Amniotic epithelial cell (primary cell): Measurements from ENCODE around the gene KAT5.
"Not testable (repeated sequence)": the region's sequence is repeated elsewhere in the genome, so short reads cannot be mapped to it uniquely, and the experiment has no call there.

Experiments
- DNase-seq: peaks from one replicate; pipeline ENCODE4 v3.0.0-alpha.2; 2010; ENCODE audit warnings: low read depth

The KAT5 gene

DNA sequence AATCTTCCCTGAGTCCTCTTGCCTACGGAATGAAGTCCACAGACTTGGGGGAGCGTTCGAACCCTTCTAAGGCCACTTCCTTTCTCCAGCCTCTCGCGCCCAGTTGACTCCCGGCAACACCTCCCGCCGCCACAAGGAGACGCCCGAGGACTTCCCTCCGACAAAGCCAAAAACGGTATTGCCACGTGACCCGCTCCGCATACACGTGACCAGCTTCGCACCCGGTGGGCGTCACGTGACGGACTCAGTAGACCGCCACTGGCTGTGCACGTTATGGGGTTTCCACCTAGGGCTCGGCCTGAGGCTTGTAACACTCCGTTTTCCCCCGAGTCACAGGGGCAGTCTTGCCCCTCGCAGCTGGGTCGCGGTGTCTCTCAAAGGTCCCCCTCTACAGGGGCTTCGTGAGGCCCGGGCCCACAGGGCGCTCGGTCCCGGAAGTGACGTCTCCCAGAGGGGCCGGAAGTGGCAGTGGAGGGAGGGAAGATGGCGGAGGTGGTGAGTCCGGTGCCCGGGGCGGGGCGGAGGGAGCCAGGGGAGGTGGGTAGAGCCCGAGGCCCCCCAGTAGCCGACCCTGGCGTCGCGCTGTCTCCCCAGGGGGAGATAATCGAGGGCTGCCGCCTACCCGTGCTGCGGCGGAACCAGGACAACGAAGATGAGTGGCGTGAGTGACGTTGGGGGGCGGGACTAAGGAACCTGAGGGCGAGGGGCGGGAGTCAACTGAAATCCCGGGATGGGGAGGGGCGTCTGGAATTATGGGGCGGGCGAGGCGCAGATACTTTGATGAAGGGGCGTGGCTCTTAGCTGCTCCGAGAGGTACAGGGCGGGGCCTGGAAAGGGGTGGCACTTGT, at the start of gene KAT5:
TSS of gene KAT5 (plus strand) at position 468 of the 848 bp plus-strand sequence. CDS start at position 484, 16 bp downstream.
- DNase-seq: peak; percentile 97

DNA sequence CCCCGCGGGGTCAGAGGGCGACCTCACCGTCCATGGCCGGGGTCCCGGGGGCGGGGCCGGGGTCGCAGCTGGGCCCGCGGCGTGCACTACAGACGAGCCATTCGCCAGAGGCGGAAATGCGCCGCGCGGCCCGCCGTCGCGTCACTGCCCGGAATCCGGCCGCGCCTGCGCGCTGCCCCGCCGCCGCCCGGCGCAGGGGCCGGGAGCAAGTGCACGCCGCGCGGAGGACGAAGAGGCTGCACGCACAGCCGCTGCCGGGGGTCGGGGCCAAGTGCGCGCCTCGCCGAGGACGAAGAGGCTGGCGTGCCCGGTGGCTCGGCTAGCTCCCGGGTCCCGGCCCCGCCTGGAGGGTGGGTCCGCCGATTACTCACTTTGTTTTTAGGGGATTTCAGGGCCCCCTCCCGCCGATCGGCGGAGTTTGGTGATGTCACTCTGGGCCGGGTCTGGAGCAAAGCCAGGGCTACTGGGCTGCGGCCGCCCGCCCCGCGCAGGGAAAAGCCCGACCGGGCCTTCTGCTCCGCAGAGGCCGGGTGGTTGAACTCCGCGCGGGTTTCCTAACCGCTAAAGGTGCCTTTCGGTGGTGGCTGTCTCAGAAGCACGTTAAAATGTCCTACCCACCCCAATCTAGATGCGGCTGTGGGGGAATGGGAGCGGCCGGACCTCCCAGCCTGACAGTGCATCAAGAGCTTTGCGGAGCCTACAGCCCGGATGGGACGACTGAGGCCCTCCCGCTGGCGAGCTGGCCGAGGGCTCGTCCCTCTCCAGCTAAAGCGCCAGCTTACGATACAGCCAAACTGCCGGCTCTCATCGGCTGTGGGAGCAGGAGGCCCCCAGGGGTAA, 49.0 kb upstream of the KAT5 start, which contains the start of gene RELA:
TSS of gene RELA (minus strand) at position 118 of the 840 bp plus-strand sequence. CDS start at position 34, 84 bp downstream.
- DNase-seq: peak; percentile 85

DNA sequence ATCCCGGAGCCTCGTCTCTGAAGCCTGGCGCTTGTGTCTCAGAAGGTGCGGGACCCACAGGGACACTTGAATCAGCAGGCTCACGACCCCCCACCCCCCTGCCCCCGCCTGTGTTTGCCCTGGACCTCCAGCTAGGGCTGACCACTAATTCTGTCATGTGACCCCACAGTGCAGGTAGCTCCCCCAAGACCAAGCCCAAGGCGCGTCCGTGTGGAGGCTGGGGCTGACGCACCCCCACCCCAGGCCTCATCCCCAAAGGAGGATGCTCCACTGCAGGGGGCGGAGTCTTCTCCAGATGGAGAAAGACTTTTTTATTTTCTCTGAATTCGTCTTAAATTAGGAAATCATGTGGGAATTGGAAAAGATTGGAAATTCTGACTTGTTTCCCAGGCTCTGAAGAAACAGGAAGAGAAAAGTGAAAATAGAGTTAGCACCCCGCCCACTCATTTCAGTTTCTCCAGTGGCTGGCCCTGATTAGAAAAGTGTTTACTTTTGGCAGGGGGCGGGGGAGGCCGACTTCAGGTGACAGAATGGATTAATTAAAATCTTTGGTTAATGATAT, 48.3 kb upstream of the KAT5 start:
- peak; percentile 57 for DNase-seq

DNA sequence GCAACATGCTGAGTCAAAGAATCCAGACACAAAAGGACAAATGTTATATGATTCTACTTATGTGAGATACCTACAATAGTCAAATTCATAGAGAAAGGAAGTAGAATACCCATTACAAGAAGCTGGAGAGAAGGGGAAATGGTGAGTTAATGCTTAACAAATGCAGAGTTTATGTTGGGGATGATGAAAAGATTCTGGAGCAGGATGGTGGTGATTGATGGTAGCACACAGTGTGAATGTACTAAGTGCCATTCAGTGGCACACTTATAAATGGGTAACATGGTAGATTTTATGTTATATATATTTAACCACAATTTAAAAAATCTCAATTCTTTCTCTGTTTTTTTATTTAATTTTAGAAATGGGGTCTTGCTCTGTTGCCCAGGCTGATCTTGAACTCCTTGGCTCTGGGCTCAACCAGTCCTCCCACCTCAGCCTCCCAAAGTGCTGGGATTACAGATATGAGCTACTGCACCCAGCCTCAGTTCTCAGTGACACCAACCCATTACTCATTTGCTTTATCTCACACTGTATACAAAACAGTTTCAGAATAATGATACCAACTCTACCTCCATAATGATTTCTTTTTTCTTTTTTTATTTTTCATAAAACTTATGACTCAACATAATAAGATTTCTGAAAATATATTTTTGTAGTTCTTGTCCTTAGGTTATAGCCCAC, 39.7 kb upstream of the KAT5 start:
- DNase-seq: no peak

DNA sequence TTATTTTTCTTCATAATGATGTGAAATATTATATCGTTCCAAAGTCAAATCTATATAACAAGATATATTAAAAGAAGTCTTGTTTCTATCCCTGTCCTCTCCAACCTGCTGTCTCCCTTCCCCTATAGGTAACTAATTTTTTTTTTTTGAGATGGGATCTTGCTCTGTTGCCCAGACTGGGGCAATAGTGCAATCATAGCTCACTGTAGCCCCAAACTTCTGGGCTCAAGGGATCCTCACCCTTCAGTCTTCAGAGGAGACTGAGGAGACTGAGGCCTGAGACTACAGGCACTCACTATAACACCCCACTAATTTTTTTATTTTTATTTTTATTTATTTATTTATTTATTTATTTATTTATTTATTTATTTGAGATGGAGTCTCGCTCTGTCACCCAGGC, 39.1 kb upstream of the KAT5 start:
- no peak for DNase-seq

DNA sequence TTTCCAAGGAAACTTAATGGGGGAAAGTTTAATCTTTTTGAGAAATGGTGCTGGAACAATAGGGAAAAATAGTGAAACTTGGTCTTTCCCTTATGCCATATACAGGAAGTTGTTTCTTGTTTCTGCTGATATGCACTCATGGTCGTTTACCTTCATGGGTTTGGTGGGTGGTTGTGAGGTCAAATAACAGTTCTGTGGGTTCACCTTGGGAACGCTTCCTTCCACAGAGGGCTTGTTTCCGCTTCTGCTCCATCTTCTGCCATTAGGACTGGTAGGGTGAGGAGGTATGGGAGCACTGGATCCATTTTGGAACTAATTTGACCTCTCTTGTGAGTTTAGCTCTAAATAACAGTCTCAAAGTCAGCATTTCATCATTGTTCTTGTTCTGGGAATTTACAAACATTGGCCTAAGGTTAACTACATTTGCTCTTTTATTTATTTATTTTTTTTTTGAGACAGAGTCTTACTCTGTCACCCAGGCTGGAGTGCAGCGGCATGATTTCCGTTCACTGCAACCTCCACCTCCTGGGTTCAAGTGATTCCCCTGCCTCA, 31.8 kb upstream of the KAT5 start:
- no peak for DNase-seq

DNA sequence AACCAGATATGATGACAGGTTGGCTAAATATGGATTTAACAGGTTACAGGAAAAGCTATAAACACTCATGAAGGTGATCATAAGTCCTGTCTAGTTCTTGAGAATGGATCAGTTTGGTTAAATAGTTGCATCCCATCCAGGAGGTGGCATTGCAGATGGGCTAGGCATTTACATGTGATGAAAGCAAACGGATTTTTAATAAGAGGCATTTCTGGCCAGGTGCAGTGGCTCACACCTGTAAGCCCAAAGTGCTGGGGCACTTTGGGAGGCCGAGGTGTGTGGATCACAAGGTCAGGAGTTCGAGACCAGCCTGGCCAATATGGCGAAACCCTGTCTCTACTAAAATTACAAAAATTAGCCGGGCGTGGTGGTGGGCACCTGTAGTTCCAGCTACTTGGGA, 28.6 kb upstream of the KAT5 start:
- DNase-seq: not testable (repeated sequence)

DNA sequence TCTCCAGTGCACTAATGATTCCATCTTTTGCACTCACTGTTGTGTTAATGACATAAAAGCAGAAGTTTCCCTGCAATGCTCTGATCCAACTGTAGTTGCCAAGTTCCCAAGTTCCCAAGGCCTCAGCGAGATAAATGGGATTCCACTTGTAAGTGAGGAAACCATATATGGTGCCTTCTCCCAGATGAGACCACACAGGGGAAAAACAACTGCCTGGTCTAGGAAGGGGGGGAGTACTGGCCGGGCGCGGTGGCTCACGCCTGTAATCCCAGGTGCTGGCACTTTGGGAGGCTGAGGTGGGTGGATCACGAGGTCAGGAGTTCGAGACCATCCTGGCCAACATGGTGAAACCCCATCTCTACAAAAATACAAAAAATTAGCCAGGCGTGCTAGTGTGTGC, 26.1 kb upstream of the KAT5 start:
- DNase-seq: peak; percentile 51

DNA sequence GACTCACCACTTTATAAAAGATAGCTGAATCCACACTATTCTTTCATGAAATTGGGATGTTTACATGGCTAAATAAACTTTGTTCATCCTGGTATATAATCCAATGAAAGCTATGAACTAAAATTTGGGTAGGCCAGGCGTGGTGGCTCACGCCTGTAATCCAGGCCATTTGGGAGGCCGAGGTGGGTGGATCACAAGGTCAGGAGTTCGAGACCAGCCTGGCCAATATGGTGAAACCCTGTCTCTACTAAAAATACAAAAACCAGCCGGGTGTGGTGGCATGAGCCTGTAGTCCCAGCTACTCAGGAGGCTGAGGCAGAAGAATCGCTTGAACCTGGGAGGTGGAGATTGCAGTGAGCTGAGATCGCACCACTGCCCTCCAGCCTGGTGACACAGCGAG, 20.2 kb upstream of the KAT5 start:
- not testable (repeated sequence) for DNase-seq

DNA sequence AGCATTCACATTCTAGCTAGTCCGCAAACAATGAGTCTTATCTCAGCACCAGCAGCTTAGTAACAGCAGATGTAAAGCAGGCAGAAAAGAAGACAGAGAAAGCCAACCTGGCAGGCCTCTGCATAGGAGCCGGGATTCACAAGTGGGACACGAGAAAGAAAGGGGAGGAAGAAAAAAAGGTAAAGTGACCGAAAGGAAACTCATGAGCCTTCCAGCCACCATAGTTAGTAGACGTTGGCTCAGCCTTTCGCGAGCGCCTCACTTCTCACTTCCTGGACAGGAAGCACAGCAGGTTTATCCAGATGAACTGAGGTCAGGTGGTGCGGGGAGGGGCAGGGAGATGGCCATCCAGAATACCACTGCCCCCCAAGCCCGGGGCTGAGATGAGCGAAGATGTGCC, 19.7 kb upstream of the KAT5 start:
- DNase-seq: no peak

DNA sequence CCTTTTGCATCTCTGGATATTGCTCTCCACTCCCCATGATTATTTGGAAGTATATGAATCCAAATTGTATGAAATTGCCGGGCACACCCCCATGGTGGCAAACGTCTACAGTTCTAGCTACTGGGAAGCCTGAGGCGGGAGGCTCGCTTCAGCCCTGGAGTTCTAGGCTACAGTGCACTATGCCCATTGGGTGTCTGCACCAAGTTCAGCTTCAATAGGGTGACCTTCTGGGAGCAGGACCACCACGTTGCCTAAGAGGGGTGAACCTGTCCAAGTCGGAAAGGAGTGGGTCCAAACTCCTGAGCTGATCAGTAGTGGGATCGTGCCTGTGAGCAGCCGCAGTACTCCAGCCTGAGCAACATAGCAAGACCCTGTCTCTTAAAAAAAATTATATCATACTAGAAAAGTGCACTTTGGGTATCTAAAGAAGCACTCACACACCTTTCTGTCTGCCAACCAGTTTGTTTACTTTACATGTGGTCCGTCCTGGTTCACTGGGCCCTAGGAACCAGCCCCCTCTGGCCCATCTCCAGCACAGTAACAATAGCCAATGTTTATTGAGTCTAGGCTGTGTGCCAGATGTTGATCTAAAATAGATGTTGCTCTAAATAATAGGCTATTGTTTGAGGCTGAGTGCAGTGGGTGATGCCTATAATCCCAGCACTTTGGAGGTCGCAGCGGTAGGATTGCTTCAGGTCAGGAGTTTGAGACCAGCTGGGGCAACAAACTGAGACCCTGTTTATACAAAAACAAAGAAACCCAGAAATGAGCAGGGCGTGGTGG, 16.4 kb upstream of the KAT5 start:
- DNase-seq: no peak

DNA sequence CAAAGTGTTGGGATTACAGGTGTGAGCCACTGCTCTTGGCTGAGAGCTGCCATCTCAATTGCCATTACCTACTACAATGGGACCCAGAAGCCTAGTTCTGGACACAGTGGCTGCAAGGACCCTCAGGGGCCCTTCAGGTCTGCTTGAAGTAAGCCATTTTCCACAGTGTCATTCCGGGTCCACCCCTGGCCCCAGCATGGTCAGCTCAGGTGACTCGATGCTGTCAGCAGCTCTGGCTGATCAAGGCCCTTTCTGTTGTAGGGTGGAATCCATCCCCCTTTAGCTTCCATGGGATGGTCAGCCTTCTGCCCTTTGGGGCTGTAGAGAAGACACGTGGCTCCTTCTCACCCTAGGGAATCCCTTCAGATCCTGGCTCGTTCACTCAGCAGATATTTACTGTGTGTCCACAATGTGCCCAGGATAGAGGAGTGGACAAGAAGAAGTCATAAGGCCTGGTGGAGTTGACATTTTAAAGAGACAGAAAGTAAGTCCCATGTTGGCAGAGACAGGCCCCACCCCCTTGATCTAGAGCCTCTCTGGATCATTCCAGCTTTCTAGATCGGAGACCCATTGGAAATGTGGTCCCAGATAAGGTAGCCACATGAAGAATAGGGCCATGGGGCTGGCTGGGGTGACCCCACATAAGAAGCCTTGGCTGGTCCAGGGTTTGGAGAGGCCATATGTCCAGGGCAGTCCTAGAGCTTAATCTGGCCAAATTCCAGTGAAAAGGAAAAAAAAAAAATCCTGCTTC, 15.1 kb upstream of the KAT5 start:
- no peak for DNase-seq

DNA sequence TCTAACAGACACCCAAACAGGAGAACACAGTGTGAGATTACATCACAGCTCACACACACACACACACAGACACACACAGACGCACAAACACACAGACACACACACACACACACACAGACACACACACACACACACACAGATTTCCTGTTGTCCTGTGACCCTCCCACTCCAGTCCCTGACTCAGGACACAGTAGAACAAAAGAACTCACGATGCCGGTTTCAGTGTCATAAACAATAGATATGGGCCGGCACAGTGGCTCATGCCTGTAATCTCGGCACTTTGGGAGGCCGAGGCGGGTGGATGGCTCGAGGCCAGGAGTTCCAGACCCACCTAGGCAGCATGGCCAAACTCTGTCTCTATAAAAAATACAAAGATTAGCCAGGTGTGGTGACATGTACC, 13.8 kb upstream of the KAT5 start:
- DNase-seq: no peak

DNA sequence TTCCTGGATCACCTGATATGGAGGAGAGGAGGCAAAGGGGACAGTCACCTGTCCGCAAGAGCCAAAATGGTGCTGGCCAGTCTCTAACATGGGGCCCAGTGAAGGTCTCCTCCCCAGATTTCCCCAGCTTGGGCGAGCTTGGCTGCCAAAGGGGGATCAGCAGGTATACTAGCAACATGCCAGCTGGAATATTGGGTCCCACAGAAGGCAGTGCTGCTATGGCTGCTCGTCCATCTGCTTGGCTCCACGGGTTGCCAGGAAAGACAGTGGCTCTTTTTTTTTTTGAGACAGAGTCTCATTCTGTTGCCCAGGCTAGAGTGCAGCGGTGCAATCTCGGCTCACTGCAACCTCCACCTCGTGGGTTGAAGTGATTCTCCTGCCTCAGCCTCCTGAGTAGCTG, 12.7 kb upstream of the KAT5 start:
- no peak for DNase-seq

DNA sequence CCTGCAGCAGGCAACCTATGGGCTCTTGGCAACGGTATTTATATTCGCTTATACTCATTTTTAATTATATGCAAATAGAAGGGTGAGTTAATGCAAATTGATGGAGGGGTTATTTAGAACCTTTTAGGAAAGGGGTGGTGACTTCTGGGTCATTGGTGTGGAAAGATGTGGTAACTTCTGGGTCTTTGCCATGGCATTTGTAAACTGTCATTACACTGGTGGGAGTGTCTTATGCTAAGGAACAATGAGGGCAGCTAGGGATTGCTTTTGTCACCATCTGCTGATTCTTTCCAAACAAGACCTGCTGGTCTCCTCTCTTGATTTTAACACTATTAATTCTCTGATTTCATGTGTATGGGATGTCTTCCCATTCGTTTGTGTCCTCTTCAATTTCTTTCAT, 11.7 kb upstream of the KAT5 start:
- DNase-seq: no peak

DNA sequence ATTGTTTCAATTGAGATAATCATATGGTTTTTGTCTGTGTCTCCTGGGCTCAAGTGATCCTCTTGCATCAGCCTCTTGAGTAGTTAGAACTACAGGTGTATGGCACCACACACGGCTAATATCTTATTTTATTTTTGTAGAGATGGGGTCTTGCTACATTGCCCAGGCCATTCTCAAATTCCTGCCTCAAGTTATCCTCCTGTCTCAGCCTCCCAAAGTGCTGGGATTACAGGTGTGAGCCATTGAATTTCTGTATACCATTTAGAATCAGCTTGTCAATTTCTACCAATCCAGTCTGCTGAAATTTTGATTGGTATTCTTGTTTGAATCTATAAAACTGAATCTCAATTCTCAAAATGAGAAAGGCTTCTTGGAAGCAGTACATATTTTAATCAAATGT, 10.4 kb upstream of the KAT5 start:
- no peak for DNase-seq

DNA sequence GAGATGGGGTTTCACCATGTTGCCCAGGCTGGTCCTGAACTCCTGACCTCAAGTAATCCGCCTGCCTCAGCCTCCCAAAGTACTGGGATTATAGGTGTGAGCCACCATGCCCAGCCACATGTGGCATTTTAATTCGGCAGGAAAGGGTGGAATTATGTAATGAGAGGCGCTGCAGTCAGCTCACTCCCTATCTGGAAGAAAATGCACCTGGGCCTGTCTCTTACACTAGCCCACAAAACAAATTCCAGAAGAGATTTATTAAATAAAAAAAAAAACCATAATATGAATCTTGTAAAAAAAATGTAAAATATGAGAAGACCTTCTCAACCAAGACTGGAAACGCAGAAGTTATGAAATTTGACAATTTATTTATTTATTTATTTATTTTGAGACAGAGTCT, 8.2 kb upstream of the KAT5 start:
- DNase-seq: no peak

DNA sequence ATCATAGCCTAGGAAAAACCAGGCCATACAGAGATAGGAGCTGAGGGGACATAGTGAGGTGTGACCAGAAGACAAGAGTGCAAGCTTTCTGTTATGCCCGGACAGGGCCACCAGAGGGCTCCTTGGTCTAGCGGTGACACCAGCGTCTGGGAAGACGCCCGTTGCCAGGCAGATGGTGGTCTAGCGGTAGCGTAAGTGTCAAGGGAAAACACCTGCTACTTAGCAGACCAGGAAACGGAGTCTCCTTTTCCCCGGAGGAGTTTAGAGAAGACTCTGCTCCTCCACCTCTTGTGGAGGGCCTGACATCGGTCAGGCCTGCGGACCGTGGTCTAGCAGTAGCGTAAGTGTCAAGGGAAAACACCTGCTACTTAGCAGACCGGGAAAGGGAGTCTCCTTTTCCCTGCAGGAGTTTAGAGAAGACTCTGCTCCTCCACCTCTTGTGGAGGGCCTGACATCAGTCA, 5.7 kb upstream of the KAT5 start:
- peak; percentile 35 for DNase-seq

DNA sequence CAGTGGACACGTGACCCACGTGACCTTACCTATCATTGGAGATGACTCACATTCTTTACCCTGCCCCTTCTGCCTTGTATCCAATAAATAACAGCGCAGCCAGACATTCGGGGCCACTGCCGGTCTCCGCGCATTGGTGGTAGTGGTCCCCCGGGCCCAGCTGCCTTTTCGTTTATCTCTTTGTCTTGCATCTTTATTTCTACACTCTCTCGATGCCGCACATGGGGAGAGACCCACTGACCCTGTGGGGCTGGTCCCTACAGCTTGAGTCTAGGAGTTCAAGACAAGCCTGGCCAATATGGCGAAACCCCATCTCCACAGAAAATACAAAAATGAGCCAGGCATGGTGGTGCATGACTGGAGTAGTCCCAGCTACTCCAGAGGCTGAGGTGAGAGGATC, 5.0 kb upstream of the KAT5 start:
- not testable (repeated sequence) for DNase-seq

DNA sequence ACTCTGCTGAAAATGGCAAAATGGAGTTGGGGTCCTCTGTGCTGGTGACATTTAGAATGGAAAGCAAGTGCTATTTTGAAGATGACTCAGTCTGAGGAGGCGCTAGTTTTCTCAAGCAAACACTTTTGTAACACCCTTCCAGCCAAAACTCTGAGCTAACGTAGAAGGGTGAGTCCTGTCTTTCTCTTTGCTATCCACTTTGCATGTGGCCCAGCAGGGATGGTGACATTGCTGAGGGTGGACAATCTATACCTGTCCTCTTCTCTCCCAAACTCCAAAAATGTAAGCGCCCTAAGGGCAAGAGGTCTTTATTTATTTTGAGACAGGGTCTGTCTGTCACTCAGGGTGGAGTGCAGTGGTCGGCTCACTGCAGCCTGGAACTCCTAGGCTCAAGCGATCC, 3.6 kb upstream of the KAT5 start:
- DNase-seq: no peak
